ENCODE data around the gene TICRR. TPM values are rescaled to one million over a fixed set of nuclear protein-coding genes. Genes with fewer than 3 reads are reported as not detected.

The TICRR gene
- total RNA-seq, 1 donor from 2014 or later = 5.0 TPM

DNA sequence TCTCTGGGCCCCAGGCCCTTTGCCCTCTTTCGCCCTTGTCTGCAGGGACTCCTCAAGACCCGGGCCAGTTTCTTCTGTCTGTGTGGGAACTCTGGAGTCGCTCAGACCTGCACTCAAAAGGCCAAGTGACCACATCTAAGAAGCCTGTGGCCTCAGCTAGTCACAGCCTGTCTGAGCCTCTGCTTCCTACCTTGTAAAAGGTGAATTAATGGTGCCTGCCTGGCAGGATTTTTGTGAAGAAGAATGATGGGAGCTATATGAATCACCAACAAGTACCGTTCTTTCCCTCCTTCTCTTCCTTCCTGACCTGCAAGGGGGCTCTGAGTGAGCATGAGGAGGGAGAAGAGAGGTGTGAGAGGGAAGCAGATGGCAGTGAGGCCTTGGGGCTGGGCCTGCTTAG is 96.4 kb downstream of the TICRR start:
- no peak for DNase-seq (ENCODE audit: extremely low read depth, low read depth, low spot score)

DNA sequence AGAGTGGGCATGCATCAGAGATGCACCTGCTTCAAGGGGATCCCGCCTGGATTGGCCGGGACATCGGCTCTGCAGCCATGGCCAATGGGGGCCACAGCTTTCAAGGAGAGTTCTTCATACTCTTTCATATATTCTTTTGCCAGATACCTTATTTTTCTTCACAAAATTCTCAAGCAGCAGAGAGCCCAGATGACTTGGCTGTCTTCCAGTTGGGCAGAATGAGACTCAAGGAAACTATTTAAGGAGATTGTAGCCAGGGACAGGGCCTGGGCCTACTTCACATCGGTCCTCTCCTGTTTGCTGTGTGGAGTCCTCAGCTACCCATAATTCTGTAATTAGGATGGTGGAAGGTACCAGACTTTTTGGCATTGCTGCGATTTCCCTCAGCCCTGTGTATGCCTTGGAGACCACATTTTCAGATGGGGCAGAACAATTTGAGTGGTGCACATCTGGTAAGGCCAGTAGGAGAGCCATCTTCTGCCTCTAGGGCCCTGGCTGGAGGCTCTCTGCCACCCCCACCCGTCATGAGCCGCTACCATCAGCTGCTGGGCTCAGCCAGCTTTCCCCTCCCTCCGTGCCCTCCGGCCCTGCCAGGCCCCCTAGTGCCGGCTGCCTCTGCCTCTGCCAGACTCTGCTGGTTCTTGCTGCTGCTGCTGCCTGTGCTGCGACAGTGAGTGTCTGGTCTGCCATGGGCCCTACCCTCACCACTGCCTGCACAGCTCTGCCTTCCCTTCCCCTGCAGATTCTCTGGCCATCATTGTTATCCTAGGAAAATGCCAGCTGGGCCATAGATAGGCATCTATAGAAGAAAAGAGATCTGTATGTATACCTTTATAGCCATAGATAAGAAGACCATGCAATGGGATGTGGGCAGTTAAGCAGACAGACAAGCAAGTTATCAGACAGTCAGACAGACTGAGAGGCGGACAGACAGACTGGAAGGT is 97.2 kb downstream of the TICRR start:
- DNase-seq (ENCODE audit: extremely low read depth, low read depth, low spot score) = no peak

- DNase-seq (ENCODE audit: extremely low read depth, low read depth, low spot score) = no peak
Observed at GRCh38 chr15:89673165-89673512, 97.9 kb downstream of the TICRR start.

DNA sequence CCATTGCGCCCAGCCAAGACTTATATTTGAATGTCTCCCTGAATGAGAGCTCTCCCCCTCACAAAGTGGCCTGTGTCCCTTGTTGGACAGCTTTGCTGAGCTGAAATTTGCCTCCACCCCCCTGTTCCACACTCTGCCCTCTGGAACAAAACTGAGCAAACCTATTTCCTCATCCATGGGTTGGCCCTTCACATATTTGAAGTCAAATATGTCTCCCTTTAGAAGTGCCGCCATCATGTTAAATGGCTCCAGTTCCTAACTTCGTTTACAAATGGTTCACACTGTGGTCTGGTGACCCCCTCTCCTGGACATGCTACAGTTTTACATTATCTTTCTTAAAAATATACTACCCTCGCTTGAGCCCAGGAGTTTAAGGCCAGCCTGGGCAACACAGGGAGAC is 99.3 kb downstream of the TICRR start:
- DNase-seq (ENCODE audit: extremely low read depth, low read depth, low spot score) = no peak

DNA sequence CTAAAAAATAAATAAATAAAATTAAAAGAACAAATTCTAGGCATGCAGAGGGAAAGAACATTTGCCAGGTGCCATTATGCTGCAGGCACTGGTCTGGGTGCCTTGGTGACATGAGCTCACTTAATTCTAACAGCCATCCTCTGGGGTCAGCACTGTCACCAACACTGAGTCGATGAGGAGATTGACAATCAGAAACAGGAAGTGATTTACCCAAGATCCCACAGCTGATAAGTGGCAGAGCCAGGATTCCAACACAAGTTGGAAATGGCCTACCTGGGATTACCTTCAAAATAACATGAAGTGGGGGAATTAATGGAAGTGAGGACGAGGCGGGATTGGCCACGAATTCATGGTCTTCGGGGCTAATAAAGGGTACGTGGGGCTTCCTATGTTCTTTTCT is 100.3 kb downstream of the TICRR start:
- DNase-seq (ENCODE audit: extremely low read depth, low read depth, low spot score) = no peak

DNA sequence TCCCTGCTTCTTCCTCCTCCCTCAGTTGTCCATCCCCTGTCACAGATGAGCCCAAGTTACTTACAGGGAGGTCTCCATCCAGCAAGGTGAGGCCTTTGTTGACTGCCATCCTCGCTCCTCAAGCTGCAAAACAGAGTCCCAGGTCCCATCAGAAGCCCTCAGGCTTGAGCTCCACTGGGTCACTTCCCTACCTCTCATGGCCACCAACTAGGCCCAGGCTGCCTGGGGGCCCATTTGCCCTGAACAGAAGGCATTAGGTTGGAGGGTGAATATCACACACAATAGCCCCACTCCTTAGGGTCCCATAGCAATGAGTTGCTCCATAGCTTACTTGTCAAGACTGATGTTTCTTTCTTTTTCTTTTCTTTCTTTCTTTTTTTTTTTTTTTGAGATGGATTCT is 102.1 kb downstream of the TICRR start:
- DNase-seq (ENCODE audit: extremely low read depth, low read depth, low spot score) = no peak

Other genes with a start within 250 kb of the TICRR start
- gene POLG, start 240.6 kb upstream of the TICRR start, total RNA-seq = 80.5 and 82.3 TPM in 2 replicates
- not detected in 2 replicates for gene RHCG, start 78.9 kb upstream of the TICRR start, total RNA-seq
- gene KIF7, start 80.0 kb downstream of the TICRR start, total RNA-seq = 5.1 and 10.4 TPM in 2 replicates
- 0.35 TPM in 1 of 2 replicates, not detected in the other for gene PLIN1, start 103.9 kb downstream of the TICRR start, total RNA-seq
- 2.7 and 5.4 TPM in 2 replicates for gene PEX11A, start 115.3 kb downstream of the TICRR start, total RNA-seq
- gene WDR93, start 115.3 kb downstream of the TICRR start, total RNA-seq = not detected in 2 replicates
- 0.58 and 1.5 TPM in 2 replicates for gene MESP1, start 175.8 kb downstream of the TICRR start, total RNA-seq
- 0.15 TPM in 1 of 2 replicates, not detected in the other for gene MESP2, start 200.9 kb downstream of the TICRR start, total RNA-seq
- 239 and 457 TPM in 2 replicates for gene ANPEP, start 239.4 kb downstream of the TICRR start, total RNA-seq